NCI-H1417 (cell line): ENCODE results near the gene OR52B2.

Source experiments
- DNase-seq, 3 experiments: peaks; one replicate each; lab custom pipeline; 2025; lab: John Stamatoyannopoulos, UW

The OR52B2 gene

DNA sequence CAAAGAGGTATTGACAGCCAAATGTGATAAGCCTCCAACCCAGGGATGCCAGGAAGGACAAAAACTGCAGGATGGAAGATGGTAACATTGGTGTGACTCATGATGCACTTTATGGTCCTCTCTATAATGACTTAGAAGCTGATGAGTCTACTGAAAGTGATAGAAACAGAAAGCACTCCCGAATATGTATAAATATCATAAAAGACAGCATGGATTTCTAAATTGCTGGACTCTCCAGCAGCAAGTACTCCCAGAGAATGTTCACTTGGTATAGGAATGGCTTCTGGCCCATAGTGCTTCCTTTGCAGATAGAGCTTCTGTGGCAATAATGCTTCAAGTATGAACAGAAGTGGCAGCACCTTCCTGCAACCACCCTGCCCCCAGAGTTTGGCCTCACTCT lies at the start of gene OR52B2:
OR52B2 (minus strand) TSS at position 101 of the 400 bp plus-strand sequence; CDS start at position 101, 0 bp downstream.
- DNase-seq, result no peak

DNA sequence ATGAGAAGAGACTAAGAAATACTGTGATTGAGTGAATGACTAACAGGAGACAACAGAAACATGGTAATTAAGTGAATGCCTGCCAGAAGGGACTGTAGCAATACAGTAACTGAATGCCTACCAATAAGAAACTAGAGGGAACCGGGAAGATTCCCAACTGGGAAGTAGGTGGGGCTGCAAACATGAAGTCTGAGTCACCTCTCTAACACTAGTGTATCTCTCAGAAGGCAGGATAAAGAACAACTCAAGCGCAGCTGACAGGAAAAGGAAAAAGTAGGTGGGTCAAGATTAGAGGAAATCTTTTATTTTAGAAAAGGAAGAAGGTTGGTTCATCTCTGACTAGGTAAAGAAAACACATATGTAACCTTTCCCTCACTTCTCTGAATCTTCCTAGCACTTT lies 49.2 kb upstream of the OR52B2 start:
- no peak for DNase-seq

DNA sequence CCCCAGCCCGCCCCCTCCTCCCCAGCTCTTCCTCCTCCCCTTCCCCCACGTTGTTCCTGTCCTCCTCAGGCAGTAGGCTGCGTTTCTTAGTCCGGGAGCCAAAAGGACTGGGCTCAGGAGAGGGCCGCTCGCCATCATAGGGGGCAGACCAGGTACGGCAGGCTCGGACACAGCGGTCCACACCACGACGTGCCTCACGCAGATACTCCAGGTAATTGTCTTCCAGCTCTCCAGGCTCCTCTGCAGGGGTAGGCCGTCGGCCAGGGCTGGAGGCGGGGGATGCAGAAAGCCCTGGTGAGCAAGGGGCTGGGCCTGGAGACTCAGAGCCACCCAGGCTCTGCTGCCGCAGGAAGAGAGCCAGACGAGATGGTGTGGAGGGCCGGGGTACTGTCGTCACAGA lies 47.6 kb upstream of the OR52B2 start:
- no peak for DNase-seq

DNA sequence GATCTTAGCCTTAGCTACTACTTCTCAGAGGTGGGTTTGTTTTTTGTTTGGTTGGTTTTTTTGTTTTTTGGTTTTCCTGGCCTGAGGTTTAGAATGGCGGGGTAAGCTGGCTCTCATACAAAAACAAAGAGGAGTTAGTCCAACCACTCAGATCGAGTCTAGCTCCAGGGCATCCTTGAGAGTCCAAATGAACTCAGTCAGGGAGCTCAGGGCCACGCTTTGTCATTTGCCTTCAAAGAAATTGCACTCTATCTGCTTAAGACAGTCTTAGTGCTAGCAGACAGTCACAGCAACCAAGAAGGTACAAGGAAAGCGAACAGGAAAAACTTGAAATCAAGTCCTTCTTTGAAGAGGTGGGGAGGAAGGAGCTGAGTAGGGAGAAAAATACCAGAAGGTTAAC lies 46.4 kb upstream of the OR52B2 start:
- no peak for DNase-seq

DNA sequence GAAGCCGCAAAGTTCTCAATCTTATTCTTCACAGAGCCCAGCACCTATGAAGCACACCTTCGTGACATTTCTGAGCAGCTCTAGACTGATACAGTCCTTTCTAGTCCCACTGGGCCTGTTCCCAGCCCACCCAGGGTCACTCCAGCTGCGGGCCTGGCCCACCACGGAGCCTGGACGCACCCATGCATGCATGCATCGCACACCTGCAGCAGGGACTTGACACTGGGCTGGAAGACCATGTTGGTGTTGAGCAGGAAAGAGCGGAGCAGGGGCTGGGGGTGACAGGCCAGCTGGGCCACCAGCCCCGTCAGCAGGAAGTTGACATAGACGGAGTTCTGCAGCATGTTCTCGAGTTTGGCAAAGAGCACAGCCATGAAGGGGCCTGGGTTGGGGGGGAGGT lies 44.4 kb upstream of the OR52B2 start:
- DNase-seq, result no peak

DNA sequence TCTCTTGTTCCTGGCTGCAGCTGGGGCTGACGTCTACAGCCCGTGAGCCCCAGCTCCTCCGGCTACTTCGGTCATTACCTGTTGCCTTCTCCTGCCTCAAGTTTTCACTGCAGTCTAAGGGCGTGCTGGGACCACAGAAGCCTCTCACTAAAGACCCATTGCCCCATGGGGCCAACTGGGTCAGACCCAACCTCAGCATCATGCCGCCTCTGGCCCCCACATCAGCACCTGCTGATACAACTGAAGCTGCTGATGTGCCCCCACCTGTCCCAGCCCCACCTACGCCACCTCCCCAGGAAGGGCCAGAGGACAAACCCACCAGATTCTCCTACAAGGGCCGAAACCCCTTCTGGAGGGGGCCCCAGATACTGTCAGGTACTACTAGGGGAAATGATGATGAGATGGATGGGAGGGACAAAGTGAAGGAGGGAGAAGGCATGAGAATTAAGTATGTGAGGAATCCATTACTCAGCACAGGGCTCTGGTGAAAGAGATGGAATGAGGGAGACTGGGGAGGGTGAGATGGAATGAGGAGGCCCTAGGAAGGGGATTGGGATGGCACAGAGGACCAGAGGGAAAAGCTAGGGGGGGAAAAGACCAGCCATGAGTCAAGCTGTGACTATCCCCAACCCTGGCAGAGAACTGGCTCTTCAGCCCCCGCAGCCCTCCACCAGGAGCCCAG lies 40.3 kb upstream of the OR52B2 start:
- no peak for DNase-seq

DNA sequence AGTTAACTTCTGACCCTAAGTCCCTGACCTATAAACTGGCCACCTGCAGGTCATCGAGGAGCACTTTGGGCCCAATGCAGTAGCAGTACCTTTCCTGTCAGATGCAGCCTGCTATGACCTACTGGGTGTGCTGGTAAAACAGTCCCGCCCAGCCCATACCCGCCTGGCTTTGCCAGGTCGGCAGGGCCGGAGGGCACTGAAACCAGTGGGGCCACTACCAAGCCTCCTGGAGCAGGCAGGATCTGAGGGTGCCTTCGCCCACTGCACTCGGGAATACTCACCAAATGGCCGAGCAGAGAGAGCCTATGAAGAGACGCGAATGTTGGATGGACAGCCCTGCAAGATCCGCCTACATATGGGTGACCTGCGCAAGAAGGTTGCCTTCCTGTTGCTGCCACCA lies 39.7 kb upstream of the OR52B2 start:
- DNase-seq, result no peak

DNA sequence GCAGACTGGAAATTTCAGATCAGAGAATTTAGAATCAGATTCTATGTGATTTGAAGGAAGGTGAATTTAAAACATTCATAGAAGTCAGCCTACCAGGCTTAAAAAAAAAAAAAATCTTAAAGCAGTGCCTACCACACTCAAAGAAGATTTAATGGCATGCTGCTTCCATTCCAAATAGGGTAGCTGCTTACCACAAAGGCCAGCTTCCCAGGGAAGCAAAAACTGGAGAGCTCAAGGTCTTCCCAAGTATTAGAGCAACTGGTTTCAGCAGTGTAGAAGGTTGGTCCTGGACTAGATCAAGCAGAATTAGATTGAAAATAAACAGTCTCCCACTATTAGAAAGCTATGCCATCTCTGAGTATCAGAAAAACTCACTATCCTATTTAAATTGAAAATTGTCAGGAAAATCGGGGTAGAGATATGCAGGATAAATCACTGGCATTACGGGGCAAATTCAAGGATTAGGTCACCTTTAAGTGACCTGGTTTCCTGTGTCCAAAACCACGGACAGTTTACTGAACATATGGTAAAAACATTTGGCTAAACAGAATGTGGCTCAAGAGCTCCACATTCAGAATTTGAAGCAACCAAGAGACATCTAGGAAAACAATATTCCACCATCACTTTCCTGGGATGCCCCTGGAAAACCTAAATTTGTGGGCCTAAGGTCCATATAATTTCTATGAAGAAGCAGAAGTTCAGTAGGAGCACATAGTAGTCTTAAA lies 36.5 kb upstream of the OR52B2 start:
- DNase-seq, result no peak

DNA sequence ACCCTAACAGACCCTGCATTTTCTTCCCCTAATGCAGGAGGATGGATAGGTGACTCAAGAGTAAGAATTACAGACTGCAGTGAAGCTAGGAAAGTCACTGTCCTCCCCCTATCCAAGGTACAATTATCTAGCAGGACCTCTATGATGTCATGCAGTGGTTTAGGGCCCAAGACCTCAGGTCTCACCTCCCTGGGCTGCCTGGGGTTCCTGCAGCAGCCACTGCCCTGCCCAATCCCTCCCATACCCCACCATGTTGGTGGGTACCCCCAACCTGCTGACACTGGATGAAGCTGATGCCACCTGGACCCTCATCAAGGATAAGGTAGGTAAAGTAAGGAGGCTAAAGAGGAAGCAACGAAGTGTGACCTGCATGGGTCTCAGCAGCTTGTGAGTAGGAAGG lies 35.2 kb upstream of the OR52B2 start, which contains the start of gene C11orf42:
C11orf42 (plus strand) TSS at position 192 of the 400 bp plus-strand sequence; CDS start at position 251, 59 bp downstream.
- DNase-seq, result no peak

DNA sequence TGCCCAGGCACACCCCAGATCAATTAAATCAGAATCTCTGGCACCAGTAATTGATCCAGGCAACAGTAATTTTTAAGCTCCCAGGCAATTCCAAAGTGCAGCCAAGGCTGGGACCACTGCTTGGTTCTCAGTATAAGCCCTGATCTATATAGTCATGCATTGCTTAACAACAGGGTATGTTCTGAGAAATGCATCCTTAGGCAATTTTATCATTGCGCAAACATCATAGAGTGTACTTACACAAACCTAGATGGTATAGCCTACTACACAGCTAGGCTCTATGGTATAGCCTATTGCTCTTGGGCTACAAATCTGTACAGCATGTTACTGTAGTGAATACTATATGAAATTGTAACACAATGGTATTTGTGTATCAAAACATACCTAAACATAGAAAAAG lies 34.6 kb upstream of the OR52B2 start:
- DNase-seq, result no peak

DNA sequence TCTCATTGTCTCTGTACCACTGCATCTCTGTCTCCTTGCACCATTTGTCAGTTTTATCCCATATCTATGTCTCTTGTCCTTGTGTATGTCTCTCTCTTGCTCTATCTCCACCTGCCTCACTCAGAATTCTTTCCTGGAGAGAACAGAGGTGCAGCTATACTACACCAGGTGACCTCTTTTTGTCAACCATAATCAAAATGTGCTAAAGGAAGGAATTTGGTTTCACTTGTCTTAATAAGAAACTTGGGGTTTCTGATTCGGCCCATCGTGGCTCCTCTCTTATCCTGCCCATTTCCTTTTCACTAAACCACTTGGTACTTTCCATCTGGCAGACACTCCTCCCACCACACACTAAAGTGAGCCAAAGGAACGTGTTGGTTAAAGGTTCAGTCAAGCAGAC lies 33.2 kb upstream of the OR52B2 start:
- no peak for DNase-seq

DNA sequence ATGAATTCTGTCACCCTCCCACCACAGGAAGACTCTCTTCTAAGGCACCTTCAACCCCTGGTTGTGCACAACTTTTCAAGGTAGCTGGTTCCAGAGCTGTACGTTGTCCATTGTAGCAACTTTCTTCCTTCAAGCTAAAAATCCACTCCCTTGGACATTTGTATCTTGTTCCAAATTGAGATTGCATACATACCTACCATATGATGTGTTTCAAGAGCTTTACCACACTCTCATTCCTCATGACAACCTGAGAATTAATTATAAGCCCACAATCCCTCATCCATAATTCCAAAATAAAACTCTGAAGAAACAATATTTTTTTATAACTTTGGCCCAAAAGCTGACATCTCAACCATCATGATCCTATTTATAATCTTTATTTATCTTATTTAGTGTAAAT lies 31.9 kb upstream of the OR52B2 start:
- no peak for DNase-seq

DNA sequence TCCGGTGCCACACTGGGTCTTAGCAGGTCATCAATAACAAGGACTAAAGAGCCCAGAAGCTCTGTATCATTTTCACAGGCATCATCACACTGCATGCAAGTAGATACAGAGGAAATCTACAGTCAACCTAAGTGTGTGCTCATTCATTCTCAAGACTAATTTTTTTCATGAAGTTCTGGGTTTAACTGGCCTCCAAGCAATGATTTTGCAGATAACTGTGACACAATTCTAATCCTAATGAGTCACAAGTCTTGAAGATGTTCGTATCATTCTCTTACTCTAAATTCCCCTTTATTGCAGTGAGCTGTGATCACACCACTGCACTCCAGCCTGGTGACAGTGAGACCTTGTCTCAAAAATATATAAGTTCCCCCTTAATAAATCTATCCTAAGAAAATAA lies 31.4 kb upstream of the OR52B2 start:
- DNase-seq, result no peak

DNA sequence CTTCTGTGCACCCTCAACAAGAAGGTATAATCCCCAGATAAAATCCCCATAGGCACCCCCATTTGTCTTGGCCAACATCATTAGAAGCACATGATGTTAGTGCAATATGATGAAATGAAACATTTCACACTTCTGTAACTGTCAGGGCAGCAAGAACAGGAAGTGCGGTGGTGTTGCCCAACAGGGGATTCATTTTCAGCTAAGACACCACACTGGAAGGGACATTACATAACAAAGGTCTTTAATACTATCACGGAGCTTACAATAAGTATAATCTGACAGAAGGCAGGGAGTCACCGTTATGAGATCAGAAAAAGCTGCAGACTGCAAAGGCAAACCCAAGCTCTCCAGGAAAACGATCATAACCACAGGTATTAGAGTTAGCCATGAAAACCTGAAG lies 30.8 kb upstream of the OR52B2 start:
- DNase-seq, result no peak

DNA sequence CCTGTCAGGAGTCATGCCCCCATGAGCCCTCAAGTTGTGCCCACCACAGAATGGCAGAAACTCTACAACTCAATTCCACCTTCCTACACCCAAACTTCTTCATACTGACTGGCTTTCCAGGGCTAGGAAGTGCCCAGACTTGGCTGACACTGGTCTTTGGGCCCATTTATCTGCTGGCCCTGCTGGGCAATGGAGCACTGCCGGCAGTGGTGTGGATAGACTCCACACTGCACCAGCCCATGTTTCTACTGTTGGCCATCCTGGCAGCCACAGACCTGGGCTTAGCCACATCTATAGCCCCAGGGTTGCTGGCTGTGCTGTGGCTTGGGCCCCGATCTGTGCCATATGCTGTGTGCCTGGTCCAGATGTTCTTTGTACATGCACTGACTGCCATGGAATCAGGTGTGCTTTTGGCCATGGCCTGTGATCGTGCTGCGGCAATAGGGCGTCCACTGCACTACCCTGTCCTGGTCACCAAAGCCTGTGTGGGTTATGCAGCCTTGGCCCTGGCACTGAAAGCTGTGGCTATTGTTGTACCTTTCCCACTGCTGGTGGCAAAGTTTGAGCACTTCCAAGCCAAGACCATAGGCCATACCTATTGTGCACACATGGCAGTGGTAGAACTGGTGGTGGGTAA lies 29.2 kb upstream of the OR52B2 start, which contains the start of gene OR52W1:
OR52W1 (plus strand) TSS at position 51 of the 637 bp plus-strand sequence; CDS start at position 51, 0 bp downstream.
- no peak for DNase-seq

DNA sequence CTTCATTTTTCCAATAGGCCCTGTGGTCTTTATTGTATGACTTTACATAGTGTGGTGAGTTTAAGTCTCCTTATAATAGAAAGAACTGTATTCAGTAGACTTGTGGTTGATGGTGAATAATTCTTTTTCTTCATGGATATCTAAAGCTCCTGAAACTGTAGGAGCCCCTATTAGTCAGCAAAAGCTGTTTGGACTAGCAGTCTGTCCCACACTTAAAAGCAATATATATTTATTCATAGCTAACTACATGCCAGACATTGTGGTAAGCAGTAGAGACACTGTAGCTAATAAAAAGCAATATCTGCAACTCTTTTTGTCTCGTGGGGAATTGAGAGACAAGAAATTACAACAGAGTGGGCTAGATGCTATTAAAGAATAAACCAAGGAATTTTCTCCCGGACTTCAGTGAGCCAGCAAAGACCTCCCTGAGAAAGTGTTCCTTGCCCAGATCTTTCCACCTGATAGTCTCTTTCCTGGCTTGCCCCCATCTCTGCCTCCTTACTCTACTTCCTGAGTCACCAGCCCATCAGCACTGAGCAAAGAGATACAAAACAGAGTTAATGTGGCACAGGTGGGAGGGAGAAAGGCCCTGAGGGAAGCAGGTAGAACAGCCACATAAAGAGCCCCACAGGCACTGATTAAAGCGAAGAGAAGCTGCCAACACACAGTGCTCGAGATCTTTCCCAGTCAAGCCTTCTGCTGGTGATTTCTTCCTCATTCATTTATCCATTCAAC lies 27.5 kb upstream of the OR52B2 start:
- DNase-seq, result no peak

DNA sequence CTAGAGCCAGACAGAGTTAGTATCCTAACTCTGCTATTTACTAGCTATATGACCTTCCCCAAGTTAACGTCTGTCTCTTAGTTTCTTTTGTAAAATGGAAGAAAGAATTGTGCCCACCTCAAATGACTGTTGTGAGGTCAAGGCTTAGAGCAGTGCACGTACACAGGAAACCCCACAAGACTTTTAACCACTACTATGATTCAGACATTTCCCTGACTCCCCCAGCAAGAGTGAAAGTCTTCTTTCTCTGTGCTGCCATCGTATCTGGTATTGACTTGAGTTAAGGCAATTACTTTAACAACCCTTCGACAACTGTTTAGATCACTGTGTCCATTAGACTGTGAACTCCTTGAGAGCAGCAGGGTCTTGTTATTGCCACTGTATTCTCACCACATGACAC lies 26.3 kb upstream of the OR52B2 start:
- DNase-seq, result no peak

DNA sequence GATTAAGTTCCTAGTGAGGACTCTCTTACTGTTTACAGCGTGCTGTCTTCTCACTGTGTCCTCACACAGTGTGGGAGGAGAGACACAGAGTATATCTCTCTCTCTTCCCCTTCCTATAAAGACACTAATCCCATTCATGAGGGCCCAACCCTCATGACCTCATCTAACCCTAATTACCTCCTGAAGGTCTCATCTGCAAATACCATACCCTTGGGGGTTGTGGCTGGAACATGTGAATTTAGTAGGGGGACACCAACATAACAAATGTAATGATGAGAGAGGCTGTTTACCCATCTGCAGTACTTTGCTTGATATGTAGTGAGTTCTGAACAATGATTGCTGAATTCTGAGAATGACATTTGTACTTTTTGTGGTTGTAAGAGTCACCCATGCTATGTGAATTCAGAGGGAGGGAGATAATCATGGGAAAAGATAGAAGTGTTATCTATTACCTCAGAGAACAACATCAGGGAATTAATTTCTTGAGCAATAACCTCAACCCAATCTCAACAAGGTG lies 24.0 kb upstream of the OR52B2 start:
- DNase-seq, result no peak

DNA sequence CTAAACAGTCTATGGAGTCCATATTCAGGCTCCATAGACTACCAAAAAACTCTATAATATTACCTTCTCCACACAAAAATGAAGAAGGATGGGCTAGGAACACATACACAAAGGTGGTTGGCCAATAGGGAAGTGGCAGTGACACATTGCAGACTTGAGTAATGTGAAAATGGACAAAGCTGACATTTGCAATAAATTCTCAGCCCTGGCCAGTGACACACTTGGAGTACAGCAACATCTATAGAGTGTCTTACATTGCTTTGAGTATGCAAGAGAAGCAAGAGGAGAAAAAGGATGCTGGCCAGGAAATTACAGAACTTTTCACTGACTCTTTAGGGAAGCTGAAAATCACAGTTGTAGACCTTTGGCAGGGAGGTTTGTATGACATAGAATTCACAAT lies 21.6 kb upstream of the OR52B2 start:
- no peak for DNase-seq

DNA sequence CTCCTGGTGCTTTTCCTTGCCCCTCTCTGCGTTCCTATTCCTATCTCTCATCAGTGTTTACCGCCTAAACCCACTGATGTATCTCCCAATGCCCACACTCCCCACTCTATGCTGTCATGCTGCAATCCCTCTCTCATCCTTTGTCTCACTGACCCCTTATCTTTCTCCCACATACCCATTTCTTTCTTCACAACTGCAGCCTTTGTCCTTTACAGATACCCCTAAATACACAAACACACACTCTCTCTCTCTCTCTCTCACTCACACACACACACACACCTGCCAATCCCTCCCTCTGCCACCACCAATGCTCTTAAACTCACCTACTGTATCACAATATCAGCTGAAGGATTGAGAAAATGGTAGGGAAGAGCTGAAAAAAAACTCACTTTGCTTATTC lies 5.3 kb upstream of the OR52B2 start:
- no peak for DNase-seq

DNA sequence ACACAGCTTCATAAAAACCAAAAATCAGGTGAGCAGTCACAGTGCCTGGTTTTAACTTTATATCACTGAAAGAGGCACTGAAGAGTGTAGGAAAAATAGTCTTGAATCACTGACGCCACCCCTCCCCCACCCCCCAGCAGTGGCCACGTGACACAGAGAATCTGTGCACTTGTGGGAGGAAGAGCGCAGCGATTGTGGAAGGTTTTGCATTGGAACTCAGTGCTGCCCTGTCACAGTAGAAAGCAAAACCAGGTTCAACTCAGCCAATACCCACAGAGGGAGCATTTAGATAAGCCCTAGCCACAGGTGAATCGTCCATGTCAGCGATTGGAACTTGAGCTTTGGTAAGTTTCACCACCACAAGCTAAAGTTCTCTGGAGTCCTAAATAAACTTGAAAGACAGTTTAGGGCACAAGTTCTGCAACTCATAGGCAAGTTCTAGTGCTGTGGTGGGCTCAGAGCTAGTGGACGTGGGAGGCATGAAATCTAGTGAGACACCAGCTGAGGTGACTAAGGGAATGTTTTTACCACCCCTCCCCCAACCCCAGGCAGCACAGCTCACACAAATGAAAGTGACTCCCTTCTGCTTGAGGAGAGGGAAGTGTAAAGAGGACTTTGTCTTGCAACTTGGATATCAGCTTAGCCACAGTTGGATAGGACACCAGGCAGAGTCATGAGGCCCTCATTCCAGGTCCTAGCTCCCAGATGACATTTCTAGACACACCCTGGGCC lies 13.3 kb downstream of the OR52B2 start:
- no peak for DNase-seq
